Panc1 (cell line): ENCODE results near the gene NPY4R.
"Not testable (repeated sequence)": the region's sequence is repeated elsewhere in the genome, so short reads cannot be mapped to it uniquely, and the experiment has no call there.

Experiments
- CTCF ChIP-seq: fragments of 450-650 bp; IDR thresholded peaks from 2 replicates; pipeline ENCODE4 v1.5.1; 2017; ENCODE audit warnings: mild to moderate bottlenecking
- SIN3A ChIP-seq: IDR thresholded peaks from 2 replicates; pipeline ENCODE4 v1.6.1; 2012; ENCODE audit warnings: low read depth, mild to moderate bottlenecking, low read length, moderate library complexity, borderline replicate concordance; ENCODE audit not compliant: insufficient read depth

DNA sequence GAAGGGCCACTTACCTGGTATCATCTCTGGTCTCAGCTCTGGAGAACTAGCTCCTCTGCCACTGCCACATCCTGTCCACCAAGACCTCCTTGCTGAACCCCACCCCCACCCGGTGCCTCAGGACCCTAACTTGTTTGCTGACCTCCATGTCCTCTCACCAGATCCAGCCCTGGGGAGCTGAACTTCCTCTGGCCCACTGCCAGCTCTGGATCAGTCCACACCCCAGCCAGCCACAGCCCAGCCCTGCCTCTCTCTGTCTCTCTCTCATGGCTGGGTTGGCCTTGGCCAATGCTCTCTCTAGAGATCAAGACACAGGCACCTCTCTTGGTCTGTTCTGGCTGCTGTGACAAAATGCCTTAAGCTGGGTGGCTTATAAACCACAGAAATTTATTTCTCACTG lies 14.4 kb downstream of the NPY4R start:
- TF ChIP-seq SIN3A, CTCF: not testable (repeated sequence)
